HL-60 (cell line): ENCODE results near the gene TMEM176B.

Experiments used
- CTCF ChIP-seq: IDR thresholded peaks from one replicate; pipeline ENCODE4 v1.5.1; 2011; ENCODE audit warnings: low read length, control low read depth, inconsistent platforms; ENCODE audit not compliant: insufficient read depth
- POLR2AphosphoS5 ChIP-seq: IDR thresholded peaks from 2 replicates; pipeline ENCODE4 v1.6.1; 2012; ENCODE audit warnings: low read depth

DNA sequence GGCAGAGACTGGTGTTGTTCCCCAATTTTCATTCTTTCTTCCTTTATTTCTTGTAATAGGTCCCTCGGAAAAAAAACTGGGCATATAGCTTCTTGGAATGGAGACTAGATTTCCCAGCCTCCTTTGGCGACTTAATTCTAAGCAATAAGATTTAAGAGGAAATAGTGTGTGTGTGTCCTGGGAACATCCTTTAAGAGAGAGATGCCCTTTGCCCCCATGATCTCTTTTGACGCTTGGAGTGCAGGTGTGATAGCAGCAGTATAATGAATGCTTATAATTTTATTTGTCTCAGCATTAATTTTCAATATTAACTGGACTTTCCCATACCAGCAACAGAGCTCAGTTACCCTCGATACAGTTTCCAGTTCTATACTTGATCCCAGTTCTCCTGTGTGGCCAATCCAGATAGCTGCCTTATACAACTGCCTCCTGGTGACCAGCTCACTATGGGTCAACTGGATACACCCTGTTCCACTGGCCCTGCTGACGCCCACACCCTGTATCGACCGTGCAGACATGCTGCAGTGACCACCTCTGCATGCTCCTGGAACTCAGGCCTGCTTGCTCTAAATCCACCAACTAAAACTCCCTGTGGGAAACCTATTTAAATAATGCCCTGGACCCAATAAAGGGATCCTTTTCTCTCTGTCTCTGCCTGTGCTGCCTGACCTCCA, 14.3 kb upstream of the TMEM176B start:
- TF ChIP-seq POLR2AphosphoS5 (no peak), CTCF (no peak)
